HFF-Myc (cell line): Measurements from ENCODE around the gene PHF21A.
A peak's percentile ranks its signal among the peaks of the same experiment; 100 is the strongest.

Experiments used
- DNase-seq: peaks from one replicate; pipeline ENCODE4 v3.0.0-alpha.2; 2011; ENCODE audit warnings: low read depth; ENCODE audit errors: extremely low read depth
- H3K4me3 ChIP-seq: replicated peaks from 2 replicates; pipeline ENCODE4 v1.5.1; 2011; ENCODE audit warnings: low read depth, mild to moderate bottlenecking, control low read depth, low read length
- CTCF ChIP-seq: IDR thresholded peaks from 2 replicates; pipeline ENCODE4 v1.5.1; 2012; ENCODE audit warnings: mild to moderate bottlenecking, low read depth, low read length, control low read depth; ENCODE audit errors: missing control alignments

PHF21A gene

DNA sequence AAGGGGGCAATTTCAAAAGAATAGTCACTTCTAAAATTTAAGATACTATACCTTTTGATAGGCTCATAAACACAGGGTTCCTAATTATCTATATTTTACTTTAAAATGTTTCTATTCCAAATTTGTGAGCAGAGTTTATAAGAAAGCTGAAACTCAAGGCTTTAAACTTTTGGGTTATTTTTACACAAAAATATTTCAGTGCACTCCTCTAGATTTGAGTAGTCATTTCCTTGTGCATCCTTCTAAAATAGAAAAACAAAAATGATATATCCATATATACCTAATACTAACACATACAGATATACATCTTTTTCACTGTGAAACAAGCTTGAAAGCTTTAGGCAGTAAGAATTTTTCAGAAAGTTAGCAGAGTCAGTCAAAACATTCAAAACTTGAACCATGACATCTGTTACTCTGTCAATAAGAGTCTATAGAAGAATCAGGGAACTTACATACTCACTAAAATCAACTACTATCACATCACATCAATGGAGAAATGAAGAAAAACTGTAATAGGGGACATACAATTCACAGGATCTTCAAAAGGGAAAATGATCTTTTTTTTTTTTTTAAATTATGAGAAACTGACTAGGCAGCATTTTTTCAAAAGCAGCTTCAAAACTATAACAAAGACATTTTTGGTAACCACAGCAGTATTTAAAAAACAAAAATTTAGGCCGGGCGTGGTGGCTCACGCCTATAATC lies 5.1 kb downstream of the PHF21A start:
- H3K4me3 ChIP-seq = no peak overlapping the region
- no peak for DNase-seq
- no peak for TF ChIP-seq CTCF

GRCh38 chr11:46114961-46115360 lies 6.3 kb downstream of the PHF21A start:
- DNase-seq = no peak
- TF ChIP-seq CTCF = no peak

GRCh38 chr11:46114378-46114777 lies 6.9 kb downstream of the PHF21A start:
- DNase-seq = no peak
- no peak overlapping the region for H3K4me3 ChIP-seq
- TF ChIP-seq CTCF = no peak

More at GRCh38 chr11:46114961-46115360, 6.3 kb downstream of the PHF21A start:
- no peak overlapping the region for H3K4me3 ChIP-seq

DNA sequence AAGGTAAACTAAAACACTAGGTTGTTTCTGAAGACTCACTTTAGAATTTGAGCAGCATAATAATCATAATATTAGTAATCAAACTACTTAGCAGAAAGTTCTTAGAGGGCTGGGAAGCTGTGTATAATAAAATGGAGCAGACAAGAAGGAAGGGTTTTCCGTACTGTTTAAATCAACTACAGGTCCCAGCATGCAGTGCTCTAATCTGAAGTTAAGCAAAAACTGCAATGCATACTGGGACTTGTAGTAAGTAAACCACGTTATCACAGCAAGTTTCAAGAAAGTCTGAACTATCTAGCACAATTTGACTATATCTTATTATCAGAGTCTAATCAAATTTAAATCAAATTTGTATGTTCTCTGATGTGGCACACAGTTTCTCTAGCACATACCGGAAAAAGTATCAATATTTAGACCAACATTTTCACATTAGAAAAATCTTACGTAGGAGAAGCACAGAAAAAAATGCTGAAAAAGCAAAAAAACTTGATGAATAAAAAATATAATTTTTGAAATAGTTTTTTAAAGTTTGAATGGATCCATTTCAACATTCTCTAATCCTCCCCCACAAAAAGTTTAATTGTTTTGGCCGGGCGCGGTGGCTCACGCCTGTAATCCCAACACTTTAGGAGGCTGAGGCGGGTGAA lies 8.2 kb downstream of the PHF21A start:
- no peak overlapping the region for H3K4me3 ChIP-seq
- DNase-seq = peak; percentile 31
- no peak for TF ChIP-seq CTCF

DNA sequence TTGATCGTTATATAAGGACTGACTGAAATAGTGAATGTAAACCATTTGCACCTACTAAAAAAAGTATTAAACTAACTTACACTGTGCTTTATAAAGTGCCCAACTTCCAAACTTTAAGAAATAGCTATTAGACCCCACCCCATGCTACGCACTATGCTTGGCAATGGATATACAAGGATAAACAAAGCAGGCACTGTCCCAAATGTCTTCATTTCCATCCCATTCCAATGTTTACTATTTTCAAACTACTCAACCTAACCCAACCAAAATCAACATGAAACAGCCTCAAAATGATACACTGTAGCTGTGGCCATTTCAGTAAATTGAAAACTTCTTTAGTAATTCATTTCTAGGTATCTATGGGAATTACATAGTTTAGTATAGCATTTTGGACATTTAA lies 12.5 kb downstream of the PHF21A start:
- no peak for TF ChIP-seq CTCF
- H3K4me3 ChIP-seq = no peak overlapping the region
- no peak for DNase-seq

GRCh38 chr11:46107780-46108179 lies 13.5 kb downstream of the PHF21A start:
- no peak for DNase-seq
- no peak for TF ChIP-seq CTCF

More at GRCh38 chr11:46107780-46108179, 13.5 kb downstream of the PHF21A start:
- H3K4me3 ChIP-seq = no peak overlapping the region
